HG03095 (cell line): ENCODE measurements around the gene SNX7.

ENCODE experiments used
- ATAC-seq: cut with Tn5 transposase; IDR thresholded peaks from one replicate; pipeline ENCODE4 v1.9.1; 2021; ENCODE audit warnings: moderate library complexity; ENCODE audit not compliant: unreplicated experiment

The SNX7 gene

DNA sequence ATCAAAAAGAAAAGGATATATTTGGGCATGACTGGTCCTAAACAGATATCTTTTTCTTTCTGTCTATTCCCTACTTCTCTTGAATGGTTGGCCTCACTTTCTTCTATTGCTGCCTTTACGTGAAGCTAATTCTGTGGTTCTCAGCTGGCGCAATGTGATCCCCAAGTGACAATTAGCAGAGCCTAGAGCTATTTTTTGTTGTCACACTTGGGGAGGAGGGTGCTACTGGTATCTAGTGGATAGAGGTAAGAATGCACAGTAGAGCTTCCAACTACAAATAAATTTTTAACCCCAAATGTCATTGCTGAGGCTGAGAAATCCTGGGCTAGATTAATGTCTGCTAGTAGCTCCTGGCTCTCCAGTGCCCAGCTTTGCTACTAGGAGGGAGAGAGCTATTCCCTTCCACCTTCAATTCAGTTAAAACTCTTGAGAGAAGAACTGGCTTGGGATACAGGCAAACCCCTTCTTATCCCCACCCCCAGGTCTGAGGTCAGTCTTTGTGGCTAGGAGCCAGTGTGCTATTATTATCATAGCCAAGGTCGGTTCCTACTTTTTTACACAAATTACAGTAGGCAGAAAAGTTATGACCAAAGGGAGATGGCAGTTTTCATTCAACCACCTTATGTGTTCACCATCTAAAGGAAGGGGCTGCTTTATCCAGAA, 102.1 kb downstream of the SNX7 start:
- ATAC-seq: no peak

GRCh38 chr1:98764485-98764884, 103.0 kb downstream of the SNX7 start:
- no peak for ATAC-seq

- ATAC-seq: peak; percentile 86
These were observed 104.7 kb downstream of the SNX7 start for GRCh38 chr1:98766255-98766654.

GRCh38 chr1:98769162-98769561, 107.6 kb downstream of the SNX7 start:
- no peak for ATAC-seq

DNA sequence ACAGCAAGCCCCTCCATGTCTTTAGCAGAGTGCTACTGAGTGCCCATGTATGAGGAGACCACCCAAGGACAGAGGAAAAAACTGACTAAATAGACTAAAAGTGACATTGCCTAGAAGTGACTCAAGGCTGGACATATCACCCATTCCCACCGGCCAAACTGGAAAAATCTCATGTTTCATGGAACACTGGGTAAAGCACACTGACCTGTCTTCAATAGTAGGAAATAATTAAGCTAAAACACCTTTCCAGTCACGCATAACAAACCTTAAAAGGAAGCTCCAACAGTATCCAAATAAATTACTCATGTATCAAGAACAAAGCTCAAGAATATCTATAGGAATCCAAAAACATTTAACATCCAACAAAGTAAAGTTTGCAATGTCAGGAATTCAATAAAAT, 120.4 kb downstream of the SNX7 start:
- ATAC-seq: no peak

DNA sequence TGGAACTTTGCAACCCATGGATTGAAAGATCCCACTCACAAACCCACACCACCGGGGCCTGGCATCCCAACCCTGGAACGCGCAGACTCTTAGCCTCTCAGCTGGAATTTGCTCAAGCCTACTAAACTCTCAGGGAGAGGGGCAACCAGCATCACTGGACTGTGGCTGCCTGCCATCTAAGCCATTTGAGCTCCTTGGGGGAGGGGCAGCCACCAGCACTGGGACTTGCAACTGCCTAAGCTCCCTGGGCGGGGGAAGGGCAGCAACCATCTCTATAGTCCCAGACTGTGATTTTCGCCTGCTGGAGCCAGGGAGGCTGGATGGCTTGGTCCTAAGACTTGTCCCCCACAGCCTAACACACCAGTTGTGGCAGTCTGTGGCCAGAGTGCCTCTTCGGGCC, 122.3 kb downstream of the SNX7 start:
- ATAC-seq: no peak

- ATAC-seq: no peak
These were observed 130.0 kb downstream of the SNX7 start for GRCh38 chr1:98791498-98791897.

DNA sequence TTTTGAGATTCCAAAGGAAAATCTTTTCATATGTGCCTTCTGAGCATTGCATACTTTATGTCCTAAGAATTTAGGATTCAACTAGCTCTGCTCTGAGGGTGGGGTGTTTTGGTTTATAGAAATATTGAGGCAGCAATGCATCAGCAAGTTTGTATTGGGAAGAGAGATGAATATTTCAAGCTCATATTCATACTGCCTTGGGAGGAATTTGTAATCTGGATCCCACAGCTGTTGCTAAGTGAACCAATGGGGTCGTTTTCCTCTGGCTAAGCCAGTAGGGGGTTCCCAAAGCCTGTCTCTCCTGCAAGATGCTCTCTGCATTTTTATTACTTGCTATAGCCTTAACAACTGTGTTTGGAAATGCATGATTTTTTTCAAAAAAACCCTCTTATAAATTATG, 130.6 kb downstream of the SNX7 start:
- ATAC-seq: no peak

DNA sequence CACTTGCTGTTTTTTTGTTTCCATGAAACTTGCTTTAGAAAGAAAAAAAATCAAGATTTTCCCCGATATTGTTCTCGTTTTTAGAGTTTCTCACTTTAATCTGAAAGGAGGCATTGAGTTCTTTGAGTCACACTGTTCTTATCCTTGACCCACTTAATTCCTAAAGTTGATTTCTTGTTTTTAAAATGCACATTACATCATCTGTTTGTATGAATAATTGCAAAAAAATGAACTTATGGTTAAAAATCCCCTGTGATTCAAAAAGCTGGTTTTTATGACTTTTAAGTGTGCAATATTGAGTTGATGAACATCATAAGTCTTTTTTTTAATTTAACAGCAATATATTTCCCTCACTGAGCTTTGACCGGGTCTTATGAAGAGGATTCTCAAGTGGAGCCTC, 131.6 kb downstream of the SNX7 start:
- ATAC-seq: no peak

- peak; percentile 96 for ATAC-seq
These were observed 132.8 kb downstream of the SNX7 start for GRCh38 chr1:98794196-98794886.

GRCh38 chr1:98796049-98796448, 134.5 kb downstream of the SNX7 start:
- ATAC-seq: no peak

GRCh38 chr1:98797506-98797905, 136.0 kb downstream of the SNX7 start:
- no peak for ATAC-seq
